ENCODE measurements around the gene SETD1A.

The SETD1A gene

DNA sequence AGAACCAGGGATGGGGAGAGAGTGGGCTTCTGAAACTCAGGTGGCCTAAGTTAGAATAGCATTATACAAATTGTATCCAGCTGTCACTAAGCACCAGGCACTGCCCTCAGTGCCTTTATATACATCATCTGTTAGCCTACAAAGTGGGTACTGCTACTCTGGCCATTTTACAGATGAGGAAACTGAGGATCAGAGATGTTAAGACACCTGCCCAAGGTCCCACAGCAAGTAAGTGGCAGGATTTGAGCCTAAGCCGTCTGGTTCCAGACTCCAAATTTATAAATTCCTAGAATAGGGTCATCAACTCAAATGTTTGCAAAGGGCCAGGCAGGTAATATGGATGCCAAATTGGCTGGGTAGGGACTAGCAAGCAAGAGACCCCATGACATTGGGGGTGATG lies 6.4 kb upstream of the SETD1A start:
- DNase-seq: no peak
- intact Hi-C loops (cut with DNase I): loop anchor here (10.0 kb wide), 3 partner anchors 504 to 914 kb away; partner anchors contain the start of gene ARMC5

DNA sequence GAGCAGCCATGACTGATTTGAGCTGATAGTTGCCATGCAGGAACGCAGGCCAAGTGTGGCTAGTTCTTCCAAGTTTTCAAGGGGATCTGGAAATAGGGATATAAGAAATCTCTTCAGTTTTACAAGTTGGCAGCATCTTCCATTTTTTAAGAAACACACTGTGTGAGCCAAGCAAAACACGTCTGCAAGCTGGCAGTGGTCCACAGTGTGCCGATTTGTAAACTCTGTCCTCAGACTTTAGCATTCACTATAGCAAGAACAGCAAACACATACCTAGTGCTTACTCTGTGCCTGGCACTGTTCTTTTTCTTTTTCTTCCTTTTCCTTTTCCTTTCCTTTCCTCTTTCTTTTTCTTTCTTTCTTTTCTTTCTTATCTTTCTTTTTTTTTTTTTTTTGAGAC lies 5.8 kb upstream of the SETD1A start:
- intact Hi-C loops (cut with DNase I): loop anchor here (10.0 kb wide), 3 partner anchors 503 to 913 kb away; partner anchors contain the start of gene ARMC5
- DNase-seq: peak in 1 of 10 donors; percentile 73

DNA sequence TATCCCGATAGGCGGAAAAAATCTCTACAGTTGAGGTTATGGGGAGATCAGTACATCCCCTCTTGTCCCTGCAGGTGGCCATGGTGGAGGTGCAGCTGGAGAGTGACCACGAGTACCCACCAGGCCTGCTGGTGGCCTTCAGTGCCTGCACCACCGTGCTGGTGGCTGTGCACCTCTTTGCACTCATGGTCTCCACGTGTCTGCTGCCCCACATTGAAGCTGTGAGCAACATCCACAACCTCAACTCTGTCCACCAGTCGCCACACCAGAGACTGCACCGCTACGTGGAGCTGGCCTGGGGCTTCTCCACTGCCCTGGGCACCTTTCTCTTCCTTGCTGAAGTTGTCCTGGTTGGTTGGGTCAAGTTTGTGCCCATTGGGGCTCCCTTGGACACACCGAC lies 4.4 kb upstream of the SETD1A start:
- intact Hi-C loops (cut with DNase I): loop anchor here (10.0 kb wide), 3 partner anchors 502 to 912 kb away; partner anchors contain the start of gene ARMC5
- peak in 1 of 10 donors; percentile 70 for DNase-seq

DNA sequence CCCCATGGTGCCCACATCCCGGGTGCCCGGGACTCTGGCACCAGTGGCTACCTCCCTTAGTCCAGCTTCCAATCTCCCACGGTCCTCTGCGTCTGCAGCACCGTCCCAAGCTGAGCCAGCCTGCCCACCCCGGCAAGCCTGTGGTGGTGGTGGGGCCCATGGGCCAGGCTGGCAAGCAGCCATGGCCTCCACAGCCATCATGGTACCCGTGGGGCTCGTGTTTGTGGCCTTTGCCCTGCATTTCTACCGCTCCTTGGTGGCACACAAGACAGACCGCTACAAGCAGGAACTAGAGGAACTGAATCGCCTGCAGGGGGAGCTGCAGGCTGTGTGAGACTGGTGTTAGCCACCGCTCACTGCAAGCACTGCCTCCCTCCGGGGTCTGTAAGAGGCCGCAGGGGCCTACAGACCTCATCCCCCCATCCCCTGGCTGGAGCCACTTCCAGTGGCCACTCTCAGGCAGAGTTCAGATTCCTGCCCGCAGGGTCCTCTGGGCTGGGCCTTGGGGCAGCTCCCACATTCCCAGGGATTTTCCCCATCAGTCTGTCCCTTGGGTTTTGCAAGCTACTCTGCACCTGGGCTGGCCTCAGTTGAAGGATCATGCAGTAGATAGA lies 3.9 kb upstream of the SETD1A start:
- DNase-seq: peak; percentile 48 to 97 (median 74)
- intact Hi-C loops (cut with DNase I): loop anchor here (10.0 kb wide), 3 partner anchors 501 to 911 kb away; partner anchors contain the start of gene ARMC5

DNA sequence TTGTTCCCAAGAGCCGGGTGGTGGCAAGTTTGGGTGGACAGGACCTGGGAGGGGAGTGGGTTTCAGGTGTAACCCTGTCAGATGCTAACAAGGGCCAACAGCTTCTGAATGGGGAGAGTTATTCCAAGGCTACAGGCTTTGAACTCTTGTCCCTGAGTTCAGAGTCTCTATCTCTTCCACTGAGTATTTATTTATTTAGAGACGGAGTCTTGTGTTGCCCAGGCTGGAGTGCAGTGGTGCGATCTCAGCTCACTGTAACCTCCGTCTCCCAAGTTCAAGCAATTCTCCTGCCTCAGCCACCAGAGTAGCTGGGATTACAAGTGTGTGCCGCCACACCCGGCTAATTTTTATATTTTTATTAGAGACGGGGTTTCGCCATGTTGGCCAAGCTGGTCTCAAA lies 2.6 kb upstream of the SETD1A start:
- DNase-seq: peak in 1 of 10 donors; percentile 32

DNA sequence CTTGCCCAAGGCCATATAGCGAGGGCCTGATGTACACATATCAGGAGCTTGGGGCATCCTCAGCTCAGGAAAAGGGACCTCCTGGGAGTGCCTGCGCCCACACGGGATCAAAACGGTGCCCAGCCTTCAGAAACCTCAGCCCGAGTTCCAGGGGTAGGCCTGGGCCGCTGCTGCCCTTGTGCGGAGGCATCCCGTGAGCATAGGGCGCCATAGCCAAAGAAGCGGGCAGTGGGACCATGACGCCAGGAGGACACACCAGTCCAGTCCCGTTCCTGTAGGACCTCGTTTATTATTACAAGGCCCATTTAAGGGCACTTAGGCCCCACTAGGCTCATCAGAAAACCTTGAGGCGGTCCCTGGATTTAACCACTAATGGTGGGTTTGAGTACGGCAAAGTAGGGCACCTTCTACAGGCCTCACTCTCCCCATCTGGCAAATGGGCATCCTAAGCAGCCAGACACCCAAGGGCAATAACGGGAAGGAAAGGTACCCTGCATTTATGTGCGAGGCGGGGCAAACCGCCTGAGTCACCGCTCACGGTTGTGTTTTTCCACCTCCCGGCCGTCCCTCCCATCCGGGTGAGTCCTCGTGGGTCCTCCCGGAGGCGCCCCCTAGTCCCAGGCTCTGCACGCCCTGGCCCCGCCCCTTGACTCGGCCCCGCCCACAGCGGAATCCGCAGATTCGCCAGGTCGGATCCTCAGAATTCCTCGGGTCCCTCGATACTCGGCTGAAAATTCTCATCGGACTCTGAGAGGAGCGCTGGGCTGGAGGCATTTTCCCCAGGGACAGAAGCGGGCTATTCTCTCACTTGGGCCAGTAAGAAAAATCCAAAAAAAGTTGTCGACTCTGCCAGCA lies 726 bp upstream of the SETD1A start:
- DNase-seq: peak; percentile 68 to 97 (median 78)
- intact Hi-C loops (cut with DNase I): loop anchor here (5.0 to 10.0 kb wide), 4 partner anchors 498 to 908 kb away; partner anchors contain the start of genes ARMC5 and RUSF1

More for the DNA sequence above, 2.6 kb upstream of the SETD1A start:
- intact Hi-C loops (cut with DNase I): loop anchor here (5.0 to 10.0 kb wide), 4 partner anchors 500 to 910 kb away; partner anchors contain the start of genes ARMC5 and RUSF1

DNA sequence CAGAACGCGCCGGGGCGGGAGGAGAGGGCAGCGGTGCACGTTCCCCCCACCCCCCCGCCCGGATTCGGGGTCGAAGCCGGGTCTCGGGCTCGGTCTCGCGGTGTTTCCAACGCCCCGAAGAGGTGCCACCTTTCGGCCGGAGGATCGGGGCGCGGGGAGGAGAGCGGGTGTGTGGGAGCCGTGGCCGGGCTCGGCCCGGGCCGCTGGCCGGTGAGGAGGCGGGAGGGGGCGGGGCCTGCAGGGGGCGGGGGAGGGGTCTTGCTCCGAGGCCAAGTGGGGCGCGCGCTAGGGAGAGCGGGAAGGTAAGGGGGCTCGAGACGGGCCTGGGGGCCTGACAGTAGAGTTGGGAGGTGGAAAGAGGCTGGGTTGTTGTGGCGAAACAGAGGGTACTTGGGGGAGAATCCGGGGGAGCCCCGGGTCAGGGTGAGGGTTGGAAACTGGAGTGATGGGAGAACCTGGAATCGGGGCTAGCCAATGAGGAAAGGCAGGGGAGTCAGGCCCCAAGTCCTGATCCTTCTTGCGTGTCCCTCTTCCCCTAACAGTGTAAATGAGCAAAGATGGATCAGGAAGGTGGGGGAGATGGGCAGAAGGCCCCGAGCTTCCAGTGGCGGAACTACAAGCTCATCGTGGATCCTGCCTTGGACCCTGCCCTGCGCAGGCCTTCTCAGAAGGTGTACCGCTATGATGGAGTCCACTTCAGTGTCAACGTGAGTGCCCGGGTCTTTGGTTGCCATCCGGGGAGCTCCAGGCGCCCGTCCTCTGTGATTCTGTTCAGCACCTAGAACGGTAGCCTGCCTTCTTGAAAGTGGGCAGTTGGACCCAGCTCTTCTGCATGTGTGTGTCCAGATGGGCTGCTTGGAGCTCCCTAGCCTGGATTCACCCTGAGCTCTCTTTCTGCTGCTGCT lies 873 bp downstream of the SETD1A start:
- DNase-seq: peak in 3 of 10 donors; percentile 14 to 88 (median 40)
- intact Hi-C loops (cut with DNase I): loop anchor here (5.0 to 10.0 kb wide), 4 partner anchors 496 to 906 kb away; partner anchors contain the start of genes ARMC5 and RUSF1

DNA sequence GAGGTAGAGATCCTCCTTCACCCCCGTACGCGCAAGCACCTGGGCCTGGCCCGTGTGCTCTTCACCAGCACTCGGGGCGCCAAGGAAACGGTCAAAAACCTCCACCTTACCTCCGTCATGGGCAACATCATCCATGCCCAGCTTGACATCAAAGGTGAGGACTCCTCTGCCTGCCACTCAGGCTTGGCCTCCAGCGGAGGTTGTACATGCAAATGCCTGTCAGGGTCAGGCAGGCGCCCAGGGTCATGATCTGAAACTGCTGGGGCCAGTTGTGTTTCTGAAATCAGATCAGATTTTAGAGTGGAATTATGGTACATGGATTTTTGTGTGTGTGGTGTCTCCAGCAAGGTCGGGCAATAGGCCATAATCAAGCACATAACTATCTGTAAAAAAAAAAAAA lies 3.8 kb downstream of the SETD1A start:
- peak in 1 of 10 donors; percentile 55 for DNase-seq
- intact Hi-C loops (cut with DNase I): no loop called here

DNA sequence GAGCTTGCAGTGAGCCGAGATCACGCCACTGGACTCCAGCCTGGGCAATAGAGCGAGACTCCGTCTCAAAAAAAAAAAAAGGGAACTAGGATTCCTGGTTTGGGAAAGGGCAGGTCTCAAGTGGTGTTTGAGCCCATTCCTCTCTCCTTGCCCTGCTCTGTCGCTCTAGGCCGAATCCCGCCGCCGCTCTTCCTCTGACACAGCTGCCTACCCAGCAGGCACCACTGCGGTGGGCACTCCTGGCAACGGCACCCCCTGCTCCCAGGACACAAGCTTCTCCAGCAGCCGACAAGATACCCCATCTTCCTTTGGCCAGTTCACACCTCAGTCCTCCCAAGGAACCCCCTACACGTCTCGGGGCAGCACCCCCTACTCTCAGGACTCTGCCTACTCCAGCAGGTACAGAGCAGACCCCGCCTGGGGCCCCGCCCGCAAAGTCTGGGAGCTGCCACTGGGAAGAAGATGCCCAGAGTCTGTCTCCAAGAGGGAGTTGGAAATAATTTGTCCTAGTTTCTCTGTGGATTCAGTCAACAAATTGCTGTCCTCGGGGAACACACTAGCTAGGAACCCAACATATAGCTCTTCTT lies 6.5 kb downstream of the SETD1A start:
- intact Hi-C loops (cut with DNase I): no loop called here
- DNase-seq: peak in 1 of 10 donors; percentile 69

DNA sequence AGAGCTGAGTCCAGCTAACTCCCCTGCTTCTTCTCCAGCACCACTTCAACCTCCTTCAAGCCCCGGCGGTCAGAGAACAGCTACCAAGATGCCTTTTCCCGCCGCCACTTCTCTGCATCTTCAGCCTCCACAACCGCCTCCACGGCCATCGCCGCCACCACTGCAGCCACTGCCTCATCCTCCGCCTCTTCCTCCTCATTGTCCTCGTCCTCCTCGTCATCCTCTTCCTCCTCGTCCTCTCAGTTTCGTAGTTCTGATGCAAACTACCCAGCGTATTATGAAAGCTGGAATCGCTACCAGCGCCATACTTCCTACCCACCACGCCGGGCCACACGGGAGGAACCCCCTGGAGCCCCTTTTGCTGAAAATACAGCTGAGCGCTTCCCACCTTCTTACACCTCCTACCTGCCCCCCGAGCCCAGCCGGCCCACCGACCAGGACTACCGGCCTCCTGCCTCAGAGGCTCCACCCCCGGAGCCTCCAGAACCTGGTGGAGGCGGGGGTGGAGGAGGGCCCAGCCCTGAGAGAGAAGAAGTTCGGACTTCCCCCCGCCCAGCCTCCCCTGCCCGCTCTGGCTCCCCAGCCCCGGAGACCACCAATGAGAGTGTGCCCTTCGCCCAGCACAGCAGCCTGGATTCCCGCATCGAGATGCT lies 7.1 kb downstream of the SETD1A start:
- peak in 1 of 10 donors; percentile 64 for DNase-seq
- intact Hi-C loops (cut with DNase I): no loop called here

DNA sequence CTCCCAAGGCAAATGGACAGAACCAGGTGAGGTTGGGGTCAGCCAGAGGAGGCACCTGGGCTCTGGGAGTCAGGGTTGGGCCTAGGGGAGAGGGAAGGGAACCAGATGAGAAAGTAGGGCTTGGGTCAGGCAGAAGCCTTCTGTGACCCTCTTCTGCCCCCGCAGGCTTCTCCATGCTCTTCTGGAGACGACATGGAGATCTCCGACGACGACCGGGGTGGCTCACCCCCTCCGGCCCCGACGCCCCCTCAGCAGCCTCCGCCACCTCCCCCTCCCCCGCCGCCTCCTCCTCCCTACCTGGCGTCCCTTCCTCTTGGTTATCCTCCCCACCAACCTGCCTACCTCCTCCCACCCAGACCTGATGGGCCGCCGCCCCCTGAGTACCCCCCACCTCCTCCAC lies 7.9 kb downstream of the SETD1A start:
- DNase-seq: peak in 1 of 10 donors; percentile 55
- intact Hi-C loops (cut with DNase I): no loop called here

DNA sequence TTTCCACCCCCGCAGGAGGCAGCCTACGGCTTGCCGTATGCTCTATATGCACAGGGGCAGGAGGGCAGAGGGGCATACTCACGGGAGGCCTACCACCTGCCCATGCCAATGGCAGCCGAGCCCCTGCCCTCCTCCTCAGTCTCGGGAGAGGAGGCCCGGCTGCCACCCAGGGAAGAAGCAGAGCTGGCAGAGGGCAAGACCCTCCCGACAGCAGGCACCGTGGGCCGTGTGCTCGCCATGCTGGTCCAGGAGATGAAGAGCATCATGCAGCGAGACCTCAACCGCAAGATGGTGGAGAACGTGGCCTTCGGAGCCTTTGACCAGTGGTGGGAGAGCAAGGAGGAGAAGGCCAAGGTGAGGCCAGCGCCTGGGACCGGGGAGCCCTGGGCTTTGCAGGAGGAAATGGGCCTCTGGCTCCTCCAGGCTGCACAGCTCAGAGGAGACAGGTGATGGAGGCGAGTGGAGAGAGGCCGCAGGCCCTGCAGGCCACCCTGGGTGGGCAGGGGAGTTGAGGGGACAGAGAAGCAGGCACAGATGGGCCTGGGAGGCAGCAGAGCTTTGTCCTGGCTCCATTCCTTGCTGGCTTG lies 8.6 kb downstream of the SETD1A start:
- intact Hi-C loops (cut with DNase I): no loop called here
- DNase-seq: peak in 1 of 10 donors; percentile 68

DNA sequence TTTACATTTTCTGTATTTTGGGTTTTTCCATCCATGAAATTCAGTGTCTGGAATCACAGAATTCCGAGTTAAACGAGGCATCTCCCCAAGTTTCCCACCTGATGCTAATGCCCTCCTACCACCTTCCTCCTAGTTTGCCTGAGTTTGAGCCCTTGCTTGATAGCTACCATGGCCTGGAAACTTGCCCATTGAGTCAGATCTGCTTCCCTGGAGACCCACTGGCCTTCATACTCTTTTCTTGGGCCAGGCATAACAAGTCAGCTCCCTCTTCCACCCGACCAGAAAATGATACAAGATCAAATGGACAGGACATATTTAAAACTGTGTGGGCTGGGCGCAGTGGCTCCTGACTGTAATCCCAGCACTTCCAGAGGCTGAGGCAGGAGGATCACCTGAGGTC lies 10.2 kb downstream of the SETD1A start:
- intact Hi-C loops (cut with DNase I): no loop called here
- DNase-seq: no peak

DNA sequence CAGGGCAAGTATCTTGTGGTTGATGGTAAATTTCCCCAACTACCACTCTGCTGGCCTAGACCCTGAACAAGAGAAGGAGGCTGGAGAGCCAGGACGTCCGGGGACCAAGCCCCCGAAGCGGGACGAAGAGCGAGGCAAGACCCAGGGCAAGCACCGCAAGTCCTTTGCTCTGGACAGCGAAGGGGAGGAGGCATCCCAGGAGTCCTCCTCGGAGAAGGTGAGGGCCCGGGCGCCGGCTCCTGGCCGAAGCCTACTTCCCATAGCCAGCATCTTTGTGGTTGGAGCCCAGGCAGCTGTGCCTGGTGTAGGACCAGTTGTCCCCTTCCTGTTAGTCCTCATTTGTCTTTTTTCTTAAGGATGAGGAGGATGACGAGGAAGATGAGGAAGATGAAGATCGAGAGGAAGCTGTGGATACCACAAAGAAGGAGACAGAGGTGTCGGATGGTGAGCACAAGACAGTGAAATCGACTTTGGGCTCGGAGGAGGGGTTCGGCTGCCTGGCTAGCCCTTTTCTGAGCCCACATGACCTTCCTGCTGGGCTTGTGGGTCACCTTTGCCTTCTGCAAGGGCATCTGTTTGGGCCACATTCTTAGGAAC lies 11.8 kb downstream of the SETD1A start:
- intact Hi-C loops (cut with DNase I): no loop called here
- no peak for DNase-seq

DNA sequence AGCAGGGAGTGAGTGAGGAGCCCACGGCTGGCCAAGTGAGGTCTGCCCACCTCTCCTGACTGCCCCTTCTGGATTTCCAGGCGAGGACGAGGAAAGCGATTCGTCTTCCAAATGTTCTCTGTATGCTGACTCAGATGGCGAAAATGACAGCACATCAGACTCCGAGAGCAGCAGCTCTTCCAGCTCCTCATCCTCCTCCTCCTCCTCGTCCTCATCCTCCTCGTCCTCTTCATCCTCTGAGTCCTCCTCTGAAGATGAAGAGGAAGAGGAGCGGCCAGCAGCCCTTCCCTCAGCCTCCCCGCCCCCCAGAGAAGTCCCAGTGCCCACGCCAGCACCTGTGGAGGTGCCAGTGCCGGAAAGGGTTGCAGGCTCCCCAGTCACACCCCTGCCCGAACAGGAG lies 13.7 kb downstream of the SETD1A start:
- intact Hi-C loops (cut with DNase I): no loop called here

DNA sequence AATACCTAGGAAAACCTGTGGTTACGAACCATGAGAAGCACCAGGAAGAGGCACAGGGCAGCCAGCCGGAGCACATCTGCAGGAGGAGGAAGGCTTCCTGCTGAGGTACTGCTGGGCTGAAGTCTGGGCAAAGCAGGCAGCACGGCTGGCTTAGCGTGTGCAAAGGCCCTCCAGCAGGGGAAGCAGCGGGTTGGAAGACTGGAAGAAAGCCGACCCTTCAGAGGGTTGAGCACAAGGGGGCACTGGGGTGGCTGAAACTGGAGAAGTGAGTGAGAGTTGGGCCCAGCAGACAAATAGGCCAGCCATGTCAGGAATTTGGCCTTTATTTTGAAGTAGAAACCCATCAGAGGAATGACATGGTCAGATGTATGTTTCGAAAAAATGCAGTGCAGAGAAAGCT lies 15.3 kb downstream of the SETD1A start:
- intact Hi-C loops (cut with DNase I): no loop called here
- no peak for DNase-seq

More for the DNA sequence above, 13.7 kb downstream of the SETD1A start:
- DNase-seq: no peak

DNA sequence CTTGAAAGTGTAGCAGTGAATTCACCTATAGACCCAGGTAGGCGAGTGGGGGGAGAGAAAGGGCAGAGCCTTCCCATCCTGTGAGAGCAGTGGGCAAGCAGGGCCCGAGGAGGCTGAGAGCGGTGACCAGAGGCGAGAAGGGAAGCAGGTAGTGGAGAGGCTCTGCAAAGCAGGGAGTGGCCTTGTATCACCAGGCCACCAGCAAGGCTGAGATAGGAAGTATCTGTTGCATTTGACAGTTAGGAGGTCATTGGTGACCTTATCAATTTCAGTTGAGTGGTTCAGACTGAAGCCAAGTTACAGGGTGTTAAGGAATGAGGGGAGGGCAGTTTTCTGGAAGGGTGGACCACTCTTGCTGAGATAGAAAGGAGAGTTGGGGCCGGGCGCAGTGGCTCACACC lies 16.8 kb downstream of the SETD1A start:
- intact Hi-C loops (cut with DNase I): no loop called here
- DNase-seq: no peak

DNA sequence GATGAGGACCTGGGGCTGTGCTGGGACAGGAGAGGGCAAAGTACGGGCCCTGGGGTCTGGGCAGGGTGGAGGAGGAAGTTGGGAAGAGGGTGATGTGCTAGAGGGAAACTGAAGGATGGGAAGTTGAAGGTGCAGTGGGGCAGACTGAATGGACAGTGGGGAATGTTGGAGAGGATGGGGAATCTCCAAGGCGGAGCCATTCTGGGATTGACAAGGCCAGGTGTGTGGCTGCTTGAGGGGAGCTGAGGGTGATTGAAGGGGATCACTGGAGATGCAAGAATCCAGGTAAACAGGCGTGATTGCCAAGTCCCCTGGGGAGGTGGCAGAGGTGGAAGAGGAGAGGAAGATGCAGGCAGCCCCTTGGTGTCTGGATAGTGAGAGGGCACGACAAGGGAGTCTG lies 18.9 kb downstream of the SETD1A start:
- no peak for DNase-seq
- intact Hi-C loops (cut with DNase I): no loop called here

DNA sequence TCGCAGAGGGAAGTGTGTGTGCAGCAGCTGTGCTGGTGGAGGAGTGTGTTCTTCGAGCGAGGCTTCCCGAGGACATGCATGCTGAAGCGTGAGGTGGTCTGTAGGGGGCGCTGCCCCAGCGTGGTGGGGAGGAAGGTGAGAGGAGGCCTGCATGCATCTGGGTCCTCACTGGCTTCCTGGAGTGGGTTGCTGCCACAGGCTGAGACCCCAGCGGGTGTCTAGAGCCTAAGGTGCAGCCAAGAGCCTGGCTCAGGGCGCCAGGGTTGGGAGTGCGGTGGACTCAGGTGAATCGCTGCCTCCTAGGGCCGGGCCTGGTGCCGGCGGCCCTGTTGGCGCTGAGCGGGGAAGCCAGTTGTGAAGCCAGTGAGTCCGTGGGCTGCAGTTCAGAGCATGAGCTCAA lies 19.9 kb downstream of the SETD1A start:
- intact Hi-C loops (cut with DNase I): no loop called here
- no peak for DNase-seq

Data from posterior cingulate gyrus (tissue), 11 donors.